GM19467 (cell line): ENCODE data around the gene CEP162.
"Not testable (repeated sequence)": the region's sequence is repeated elsewhere in the genome, so short reads cannot be mapped to it uniquely, and the experiment has no call there.

ENCODE experiments used
- ATAC-seq: cut with Tn5 transposase; IDR thresholded peaks from one replicate; pipeline ENCODE4 v1.9.1; 2021; ENCODE audit warnings: mild to moderate bottlenecking, moderate library complexity; ENCODE audit not compliant: unreplicated experiment

Gene CEP162

GRCh38 chr6:84093441-84094435 lies 133.7 kb downstream of the CEP162 start:
- no peak for ATAC-seq

GRCh38 chr6:84089552-84089951 lies 137.9 kb downstream of the CEP162 start:
- no peak for ATAC-seq

GRCh38 chr6:84089081-84089480 lies 138.4 kb downstream of the CEP162 start:
- ATAC-seq, result no peak

GRCh38 chr6:84086545-84087429 lies 140.7 kb downstream of the CEP162 start:
- no peak for ATAC-seq

DNA sequence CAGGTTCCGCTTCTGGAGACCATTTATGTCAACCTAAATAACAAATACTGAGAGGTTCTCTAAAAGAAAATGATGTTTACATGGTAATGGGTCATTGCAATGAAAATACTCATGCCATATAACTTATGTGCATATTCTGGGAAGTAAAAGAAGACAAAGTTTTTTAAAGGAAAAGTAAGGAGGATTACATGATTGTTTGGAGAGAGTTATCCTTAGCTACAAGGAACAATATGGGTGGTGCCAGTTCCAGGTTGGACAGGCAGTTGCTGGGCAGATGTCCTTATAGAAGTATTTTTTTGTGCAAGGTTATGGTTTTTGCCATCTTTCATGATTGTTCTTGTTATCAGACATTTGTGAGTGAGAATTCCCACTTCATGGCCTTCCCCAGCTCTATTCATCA lies 141.4 kb downstream of the CEP162 start:
- no peak for ATAC-seq

DNA sequence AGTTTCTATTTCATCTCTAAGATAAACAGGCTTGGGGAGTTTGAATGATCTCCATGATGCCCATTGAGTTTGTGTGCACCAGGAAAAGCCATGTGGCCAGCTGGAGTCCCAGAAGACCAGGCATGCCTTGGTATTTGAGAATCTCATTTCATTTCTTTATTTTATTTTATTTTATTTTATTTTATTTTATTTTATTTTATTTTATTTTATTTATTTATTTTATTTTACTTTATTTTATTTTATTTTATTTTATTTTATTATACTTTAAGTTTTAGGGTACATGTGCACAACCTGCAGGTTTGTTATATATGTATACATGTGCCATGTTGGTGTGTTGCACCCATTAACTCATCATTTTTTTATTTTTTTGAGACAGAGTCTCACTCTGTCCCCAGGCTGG lies 142.7 kb downstream of the CEP162 start:
- not testable (repeated sequence) for ATAC-seq

DNA sequence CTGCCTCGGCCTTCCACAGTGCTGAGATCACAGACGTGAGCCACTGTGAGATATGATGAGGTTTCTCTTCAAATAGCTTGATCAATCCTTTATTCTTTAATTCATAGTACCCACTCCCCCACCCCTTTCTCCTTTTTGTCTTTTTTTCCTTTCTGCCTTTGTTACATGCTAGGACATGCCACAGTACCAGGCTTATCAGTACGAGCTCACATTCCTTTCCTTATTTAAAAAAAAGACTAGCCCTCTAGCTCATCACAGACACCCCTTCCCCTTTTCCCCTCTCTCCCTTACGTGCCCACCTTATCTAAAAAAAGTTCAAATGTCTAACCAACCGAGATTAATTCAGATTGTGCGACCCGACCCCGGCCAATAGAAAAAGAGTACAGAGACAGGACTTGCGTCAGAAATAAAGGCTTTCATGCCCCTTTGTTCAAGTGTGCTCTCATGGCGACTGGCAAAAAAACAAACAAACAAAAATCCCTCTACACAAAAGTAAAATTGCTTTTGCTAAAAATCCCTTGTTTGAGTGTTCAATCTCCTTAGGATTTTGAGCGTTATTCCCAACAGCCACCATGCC lies 144.7 kb downstream of the CEP162 start:
- ATAC-seq, result no peak

DNA sequence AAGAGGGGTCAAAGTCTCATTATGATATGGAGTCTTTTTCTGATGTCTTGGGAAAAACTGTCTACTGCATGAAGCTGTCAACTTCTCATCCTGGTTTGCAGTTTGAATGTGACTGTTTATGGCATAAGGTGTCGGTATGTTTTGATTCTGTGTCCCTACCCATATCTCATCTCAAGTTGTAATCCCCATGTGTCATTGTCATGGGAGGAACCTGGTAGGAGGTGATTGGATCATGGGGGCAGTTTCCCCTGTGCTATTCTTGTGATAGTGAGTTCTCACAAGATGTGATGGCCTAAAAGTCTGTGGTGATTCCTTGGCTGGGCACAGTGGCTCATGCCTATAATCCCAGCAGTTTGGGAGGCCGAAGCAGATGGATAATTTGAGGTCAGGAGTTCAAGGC lies 146.2 kb downstream of the CEP162 start:
- ATAC-seq, result no peak

DNA sequence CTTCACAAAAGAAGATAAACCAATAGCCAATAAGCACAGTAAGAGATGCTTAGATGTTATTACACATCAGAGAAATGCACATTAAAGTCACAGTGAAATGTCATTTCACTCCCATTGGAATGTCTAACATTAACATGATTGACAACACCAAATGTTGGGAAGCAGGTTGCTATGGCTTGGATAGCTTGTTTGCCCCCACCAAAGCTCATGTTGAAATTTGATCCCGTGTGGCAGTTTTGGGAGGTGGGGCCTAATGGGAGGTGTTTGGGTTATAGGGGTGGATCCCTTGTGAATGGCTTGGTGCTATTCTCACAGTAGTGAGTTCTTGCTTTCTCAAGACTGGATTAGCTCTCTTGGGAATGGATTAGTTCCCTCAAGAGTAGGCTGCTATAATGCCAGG lies 149.1 kb downstream of the CEP162 start:
- no peak for ATAC-seq

DNA sequence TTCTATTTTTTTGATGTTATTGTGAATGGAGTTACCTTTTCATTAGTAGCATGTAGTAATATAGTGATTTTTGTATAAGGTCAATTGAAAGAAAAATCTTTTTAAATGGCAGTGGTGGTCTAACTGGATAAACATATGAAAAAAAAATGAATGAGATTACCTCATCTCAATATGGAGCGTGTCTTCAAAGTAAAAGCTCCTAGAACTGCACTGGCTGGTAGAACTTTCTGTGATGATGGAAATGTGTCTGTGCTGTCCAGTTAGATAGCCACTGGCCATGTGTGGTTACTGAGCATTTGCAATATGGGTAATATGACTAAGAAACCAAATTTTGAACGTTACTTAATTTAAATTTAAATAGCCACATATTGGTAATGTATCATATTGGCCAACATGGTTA lies 149.8 kb downstream of the CEP162 start:
- ATAC-seq, result no peak

GRCh38 chr6:84074988-84075781 lies 152.3 kb downstream of the CEP162 start:
- ATAC-seq, result no peak
